GM21528 (cell line): ENCODE data around the gene FASN.
"Not testable (repeated sequence)": the region's sequence is repeated elsewhere in the genome, so short reads cannot be mapped to it uniquely, and the experiment has no call there.

Experiments
- ATAC-seq: cut with Tn5 transposase; IDR thresholded peaks from one replicate; pipeline ENCODE4 v1.9.1; 2021; ENCODE audit warnings: mild to moderate bottlenecking, moderate library complexity; ENCODE audit not compliant: unreplicated experiment, low FRiP score

FASN gene

GRCh38 chr17:82047914-82048570, 50.0 kb downstream of the FASN start:
- ATAC-seq: no peak

DNA sequence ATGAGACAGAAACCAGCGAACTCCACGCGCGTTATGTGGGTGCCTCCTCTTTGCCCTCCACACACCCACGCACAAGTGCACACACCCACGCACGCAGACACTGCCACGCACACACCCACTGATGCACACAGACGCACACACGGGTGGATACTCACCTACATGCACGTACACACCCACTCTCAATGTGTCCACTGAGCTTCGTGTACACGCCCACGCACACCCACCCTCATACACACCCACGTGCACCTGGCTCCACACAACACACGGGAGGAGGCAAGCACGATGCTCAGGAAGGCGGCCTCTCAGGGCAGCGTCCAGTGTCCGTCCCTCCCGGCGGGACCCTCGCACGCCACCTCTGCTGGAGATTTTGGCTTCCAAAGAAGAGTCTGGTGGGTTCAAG, 50.7 kb downstream of the FASN start:
- no peak for ATAC-seq

GRCh38 chr17:82046903-82047302, 51.1 kb downstream of the FASN start:
- ATAC-seq: no peak

DNA sequence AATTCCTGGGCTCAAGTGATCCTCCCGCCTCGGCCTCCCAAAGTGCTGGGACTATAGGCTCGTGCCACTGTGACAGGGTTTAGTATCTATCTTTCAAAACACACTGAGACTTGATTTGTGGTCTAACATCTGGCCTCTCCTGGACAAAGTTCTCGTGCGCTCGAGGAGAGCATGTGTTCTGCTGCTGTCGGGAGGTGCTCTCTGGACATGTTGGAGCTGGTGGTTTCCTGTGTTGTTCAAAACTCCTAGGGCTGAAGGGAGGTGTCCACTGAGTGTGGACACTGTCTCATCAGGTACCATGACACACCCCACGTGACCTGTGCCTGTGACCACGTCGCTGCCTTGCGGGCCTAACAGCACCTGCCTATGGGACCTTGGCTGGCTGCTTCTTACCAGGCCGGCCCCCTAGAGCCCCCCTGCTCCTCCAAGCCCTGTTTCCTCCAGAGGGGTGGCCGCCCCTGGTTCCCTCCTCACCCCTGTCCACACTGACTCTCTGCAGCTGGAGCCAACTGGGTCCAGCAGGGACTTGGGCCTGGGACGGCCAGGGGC, 52.0 kb downstream of the FASN start:
- ATAC-seq: no peak

DNA sequence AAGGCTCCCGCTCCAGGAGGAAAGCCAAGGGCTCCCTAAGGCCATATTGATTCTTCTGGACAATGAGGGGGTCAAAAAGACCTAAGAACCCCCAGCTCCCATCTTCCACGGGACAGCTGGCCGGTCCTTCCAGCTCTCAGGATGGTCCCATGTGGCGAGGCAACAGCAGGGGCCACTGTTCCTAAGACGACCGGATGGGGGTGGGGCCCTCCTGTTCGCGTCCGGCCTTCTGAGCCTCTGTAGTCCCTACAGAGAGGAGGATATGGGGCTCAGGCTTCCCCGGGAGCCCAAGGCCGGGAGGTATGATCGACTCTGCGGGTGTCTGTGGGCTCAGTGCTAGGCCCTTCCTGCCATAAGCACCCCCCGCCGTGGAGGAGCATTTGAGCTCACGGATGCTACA, 54.5 kb downstream of the FASN start:
- ATAC-seq: no peak

- ATAC-seq: no peak
Observed at GRCh38 chr17:82042649-82043048, 55.4 kb downstream of the FASN start.

GRCh38 chr17:82041144-82041814, 56.8 kb downstream of the FASN start:
- no peak for ATAC-seq

DNA sequence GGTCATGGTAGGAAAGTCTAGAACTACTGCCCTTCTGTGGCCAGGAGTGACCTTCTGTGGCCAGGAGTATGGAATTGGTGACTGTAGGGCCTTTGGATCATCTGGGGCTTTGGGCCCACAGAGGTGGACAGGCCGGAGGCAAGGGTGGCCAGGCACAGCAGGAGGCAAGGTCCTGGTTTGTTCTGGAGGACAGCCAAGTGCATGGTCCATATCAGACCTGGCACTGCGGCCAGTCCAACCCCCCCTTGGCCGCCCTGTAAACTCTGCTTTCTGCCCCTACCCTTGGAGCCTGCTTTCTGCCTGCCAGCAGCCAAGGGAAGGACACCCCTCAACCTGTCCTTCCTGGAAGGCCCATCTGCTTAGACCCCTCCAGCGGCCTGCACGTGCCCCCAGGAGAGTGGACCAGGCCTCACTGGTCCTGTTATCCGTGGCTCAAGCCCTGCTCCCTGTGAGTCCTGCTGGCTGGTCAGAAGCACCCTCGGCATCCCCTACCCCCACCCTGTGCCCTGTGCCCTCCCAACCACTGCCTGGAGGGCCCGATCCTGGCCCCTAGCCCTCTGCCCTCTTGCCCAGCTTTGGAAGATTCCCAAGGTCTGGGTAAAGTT, 58.2 kb downstream of the FASN start:
- ATAC-seq: no peak

- ATAC-seq: not testable (repeated sequence)
Observed at GRCh38 chr17:82038796-82039409, 59.1 kb downstream of the FASN start.

- no peak for ATAC-seq
Observed at GRCh38 chr17:82037889-82038195, 60.2 kb downstream of the FASN start.

DNA sequence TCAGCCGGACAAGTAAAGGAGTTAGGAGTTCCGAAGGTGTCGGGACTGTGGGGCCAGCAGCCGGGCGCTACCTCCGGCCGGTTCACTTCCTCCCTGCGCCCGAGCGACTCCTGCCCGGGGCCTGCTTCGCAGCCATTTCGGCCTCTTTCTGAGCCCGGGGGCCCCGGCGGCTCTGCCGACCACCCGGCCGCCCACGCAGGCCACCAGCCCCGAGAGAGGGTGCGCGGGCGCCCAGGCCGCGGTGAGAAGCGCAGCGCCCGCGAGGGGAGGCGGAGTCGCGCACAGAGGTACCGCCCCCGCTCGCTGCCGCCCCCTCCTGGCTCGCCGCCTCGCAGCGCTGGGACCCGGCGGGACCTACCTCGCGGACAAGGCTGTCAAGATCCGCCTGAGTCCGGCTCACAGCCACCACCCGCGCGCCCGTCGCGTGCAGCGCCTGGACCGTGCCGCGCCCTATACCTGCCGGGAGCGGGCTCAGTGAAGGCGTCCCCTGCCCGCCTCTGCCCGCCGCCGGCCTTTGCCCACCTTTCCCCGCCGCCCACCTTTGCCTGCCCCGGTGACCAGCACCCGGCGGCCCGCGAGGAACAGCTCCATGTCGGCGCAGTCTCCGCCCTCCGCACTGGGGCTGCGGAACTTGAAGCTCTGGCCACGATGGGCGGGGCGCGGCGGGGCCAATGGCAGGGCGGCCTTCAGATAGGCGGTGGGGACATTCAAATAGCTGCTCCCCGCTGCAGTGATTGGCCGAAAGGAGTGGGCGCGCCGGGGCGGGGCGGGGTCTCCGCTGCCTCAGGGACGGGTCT, 60.7 kb downstream of the FASN start, which contains the start of gene DCXR:
TSS of gene DCXR (minus strand) at position 606 of the 797 bp plus-strand sequence. CDS start at position 591, 15 bp downstream.
- ATAC-seq: peak; percentile 85

DNA sequence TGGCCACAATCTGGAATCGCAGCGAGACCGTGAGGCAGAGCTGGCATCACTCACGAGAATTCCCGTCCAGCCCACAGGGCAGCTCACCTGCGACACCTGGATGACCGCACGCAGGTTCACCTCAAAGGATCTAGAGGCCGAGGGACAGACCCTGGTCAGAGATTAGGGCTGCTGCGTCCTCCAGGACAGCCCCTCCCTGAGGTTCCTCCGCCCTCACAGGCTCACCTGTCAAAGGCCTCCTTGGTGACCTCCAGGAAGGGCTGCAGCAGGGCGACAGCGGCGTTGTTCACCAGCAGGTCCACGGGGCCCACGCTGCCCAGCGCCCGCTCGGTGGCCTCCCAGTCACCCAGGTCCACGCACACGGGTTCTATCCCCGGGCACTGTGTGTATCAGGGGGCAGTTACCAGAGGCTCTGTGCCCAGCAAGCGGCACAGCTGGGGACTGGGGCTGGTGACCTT, 61.4 kb downstream of the FASN start:
- ATAC-seq: no peak

DNA sequence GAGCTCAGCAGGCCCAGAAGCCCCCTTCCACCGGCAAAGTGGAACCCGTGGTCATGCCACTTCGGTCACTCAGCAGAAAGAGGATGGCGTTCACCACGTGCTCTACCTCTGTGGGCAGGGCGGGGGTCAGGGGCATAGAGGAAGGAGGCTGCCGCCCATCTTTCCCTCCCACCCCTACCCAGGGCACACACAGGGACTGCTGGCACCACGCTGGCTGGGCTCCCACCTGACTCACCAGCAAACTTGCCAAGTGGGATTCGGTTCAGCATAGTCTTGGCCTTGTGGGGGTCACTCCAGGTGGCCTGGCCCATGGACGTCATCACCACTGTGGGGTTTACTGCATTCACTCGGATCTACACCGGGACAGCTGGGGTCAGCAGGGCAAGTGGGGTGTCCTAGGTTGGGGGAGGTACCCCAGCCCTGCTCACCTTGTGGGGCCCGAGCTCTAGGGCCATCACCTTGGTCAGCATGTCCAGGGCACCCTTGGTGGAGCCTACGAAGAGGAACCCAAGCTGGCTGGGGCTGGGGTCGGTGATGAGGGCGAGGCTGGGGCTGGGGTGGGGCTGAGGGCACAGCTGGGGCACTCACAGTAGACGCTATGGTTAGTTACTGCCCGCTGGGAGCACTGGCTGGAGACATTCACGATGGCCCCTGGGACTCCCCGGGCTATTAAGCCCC, 61.9 kb downstream of the FASN start:
- no peak for ATAC-seq

- ATAC-seq: no peak
Observed at GRCh38 chr17:82035488-82035887, 62.5 kb downstream of the FASN start.

DNA sequence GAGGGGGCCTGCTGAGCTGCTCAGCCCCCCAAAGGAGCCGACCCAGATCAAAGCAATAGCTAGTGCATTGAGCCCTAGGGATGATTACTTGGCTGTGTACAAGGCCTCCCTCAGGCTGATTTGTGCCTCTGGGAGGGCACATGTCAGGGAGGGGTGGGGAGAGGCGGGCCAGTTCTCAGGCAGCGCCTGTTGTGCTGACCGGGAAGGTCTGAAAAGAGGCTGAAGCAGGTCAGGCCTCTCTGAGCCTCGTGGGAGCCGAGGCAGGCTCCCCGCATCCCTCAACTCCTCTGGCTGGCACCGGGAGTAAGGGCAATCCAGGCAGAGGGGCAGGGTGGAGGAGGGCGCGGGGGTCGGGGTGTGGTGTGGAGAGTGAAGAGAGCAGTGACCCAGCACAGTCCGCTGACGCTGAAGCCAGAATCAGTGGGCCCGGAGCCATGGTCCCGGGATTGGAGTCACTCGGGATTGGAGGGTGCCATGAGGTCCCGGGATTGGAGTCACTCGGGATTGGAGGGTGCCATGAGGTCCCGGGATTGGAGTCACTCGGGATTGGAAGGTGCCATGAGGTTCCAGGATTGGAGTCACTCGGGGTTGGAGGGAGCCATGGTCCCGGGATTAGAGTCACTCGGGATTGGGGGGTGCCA, 63.5 kb downstream of the FASN start:
- no peak for ATAC-seq

- ATAC-seq: no peak
Observed at GRCh38 chr17:82033359-82034085, 64.5 kb downstream of the FASN start.

DNA sequence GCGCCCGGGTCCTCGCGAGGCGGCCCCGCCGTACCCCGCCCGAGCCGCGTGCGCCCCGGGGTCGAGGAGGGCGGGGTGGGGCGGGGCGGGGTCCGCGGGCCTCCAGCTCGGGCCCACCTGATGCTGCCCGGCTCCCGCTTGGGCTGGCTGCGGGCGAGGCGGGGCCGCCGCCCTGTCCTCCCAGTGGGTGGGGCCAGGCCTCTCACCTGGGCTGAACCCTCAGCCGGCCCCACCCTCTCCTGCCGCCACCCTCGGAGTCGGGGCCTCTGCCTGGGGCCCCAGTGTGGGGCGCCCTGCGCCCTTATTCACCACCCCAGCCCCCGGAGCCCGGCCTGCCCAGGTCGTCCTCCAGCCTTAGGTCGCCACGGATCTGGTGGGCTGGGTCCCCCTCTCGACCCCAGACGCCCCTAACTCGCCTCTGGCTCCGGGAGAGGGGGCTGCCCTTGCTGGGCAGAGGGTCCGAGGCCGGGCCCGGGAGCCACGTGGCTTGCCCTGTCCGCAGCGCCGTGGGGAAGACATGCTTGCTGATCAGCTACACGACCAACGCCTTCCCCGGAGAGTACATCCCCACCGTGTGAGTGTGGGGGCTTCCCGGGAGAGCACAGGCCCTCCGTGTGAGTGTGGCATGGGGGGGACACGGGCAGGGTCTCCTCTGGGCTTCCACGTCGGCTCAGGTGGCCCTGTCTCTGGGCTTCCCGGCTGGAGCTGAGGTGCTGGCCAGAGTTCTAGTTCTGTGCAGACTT, 66.0 kb downstream of the FASN start:
- ATAC-seq: no peak

DNA sequence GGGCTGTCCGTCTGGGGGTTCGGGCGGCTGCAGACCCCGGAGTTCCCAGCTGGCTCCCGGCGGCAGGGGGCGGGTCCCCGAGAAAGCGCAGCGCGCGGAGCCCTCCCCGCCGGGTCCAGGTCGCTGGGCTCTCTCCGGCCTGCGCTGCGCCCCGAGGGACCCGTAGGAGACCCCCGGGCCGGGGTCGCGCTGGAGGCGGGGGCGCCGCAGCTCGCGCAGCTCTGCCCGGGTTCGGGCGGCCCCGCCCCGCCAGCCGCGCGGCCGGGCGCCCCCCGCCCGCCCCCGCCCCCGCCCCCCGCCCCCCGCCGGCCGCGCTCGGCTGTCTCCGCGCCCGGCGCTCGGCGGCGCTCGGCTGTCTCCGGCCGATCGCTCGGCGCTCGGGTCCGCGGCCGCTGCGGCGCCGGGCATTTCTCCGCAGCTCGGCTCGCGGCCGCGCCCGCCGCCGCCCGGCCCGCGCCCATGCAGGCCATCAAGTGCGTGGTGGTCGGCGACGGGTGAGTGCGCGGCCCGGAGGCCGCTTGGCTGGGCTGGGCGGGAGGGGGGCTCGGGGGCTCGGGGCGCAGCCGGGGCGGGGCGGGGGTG, 66.6 kb downstream of the FASN start, which contains the start of gene RAC3:
TSS of gene RAC3 (plus strand) at position 376 of the 582 bp plus-strand sequence. CDS start at position 460, 84 bp downstream.
- ATAC-seq: no peak
